A673 (cell line): Measurements from ENCODE around the gene KCNMA1.

Experiments used
- EZH2 ChIP-seq: fragments of 200-600 bp; sonication (generic); IDR thresholded peaks from 2 replicates; pipeline ENCODE4 v1.6.1; 2017; ENCODE audit warnings: borderline replicate concordance, low read depth, mild to moderate bottlenecking, mixed read lengths, antibody characterized with exemption, low read length; ENCODE audit not compliant: poor library complexity, severe bottlenecking
- TF ChIP-seq, protein P1 (sequence below): fragments of 300-800, 200-600 bp; sonication (generic); conservative IDR thresholded peaks from 2 replicates; pipeline ENCODE4 v1.5.1; 2017; ENCODE audit warnings: low read depth, mild to moderate bottlenecking, antibody characterized with exemption, low read length, moderate library complexity, mixed read lengths

DNA sequence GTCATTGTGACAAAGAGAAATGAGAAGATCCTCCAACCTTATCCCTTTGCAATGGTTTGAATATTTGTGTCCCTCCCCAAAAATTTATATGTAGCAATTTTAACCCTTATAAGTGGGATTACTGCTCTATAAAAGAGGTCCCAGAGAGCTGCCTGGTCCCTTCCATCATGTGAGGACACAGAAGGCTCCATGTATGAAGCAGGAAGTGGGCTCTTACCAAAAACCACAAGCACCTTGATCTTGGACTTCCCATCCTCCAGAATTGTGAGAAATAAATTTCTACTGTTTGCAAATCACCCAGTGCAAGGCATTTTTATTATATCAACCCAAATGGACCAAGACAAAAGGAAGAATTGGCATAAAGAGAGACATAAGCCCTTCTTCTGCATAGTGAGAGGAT lies 95.7 kb downstream of the KCNMA1 start:
- TF ChIP-seq, protein P1, sequence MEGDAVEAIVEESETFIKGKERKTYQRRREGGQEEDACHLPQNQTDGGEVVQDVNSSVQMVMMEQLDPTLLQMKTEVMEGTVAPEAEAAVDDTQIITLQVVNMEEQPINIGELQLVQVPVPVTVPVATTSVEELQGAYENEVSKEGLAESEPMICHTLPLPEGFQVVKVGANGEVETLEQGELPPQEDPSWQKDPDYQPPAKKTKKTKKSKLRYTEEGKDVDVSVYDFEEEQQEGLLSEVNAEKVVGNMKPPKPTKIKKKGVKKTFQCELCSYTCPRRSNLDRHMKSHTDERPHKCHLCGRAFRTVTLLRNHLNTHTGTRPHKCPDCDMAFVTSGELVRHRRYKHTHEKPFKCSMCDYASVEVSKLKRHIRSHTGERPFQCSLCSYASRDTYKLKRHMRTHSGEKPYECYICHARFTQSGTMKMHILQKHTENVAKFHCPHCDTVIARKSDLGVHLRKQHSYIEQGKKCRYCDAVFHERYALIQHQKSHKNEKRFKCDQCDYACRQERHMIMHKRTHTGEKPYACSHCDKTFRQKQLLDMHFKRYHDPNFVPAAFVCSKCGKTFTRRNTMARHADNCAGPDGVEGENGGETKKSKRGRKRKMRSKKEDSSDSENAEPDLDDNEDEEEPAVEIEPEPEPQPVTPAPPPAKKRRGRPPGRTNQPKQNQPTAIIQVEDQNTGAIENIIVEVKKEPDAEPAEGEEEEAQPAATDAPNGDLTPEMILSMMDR, result no peak
- TF ChIP-seq EZH2, result no peak
